ENCODE data around the gene ATAD1.
"Not testable (repeated sequence)": the region's sequence is repeated elsewhere in the genome, so short reads cannot be mapped to it uniquely, and the experiment has no call there.

ATAD1 gene

DNA sequence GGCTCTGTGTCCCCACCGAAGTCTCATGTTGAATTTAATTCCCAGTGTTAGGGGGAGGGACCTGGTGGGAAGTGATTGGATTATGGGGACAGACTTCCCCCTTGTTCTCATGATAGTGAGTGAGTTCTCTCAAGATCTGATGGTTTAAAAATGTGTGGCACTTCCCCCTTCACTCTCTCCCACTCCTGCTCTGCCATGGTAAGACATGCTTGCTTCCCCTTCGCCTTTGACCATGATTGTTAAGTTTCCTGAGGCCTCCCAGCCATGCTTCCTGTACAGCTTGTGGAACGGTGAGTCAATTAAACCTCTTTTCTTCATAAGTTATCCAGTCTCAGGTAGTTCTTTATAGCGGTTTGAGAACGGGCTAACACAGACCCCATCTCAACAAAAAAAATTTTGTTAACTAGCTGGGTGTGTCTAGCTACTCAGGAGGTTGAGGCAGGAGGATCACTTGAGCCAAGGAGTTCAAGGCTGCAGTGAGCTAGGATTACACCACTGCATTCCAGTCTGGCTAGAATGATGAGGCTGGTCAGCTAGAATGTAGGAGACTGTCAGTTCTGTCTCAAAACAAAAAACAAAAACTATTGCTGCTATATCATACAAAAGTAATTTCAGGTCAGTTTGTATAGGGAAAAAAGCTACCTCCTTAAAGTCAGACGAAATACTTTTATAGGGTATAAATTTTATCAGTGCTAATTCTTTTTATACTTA is 57.7 kb downstream of the ATAD1 start:
- H3K36me3 ChIP-seq (ENCODE audit: insufficient read depth, low read length): no peaks in the 10 kb centered on the region
- H3K9ac ChIP-seq (ENCODE audit: insufficient read length): no peak overlapping the region
- no peak for TF ChIP-seq EZH2 (IDR thresholded peaks at IDR 0.05)
- no peak for TF ChIP-seq POLR2AphosphoS5 (IDR thresholded peaks at IDR 0.05; ENCODE audit: borderline replicate concordance, low read depth, low read length)
- TF ChIP-seq FOXP2 (optimal IDR thresholded peaks at IDR 0.05; ENCODE audit: control extremely low read depth, extremely low read length, insufficient read depth): no peak
- no peak overlapping the region for H3K27ac ChIP-seq
- H3K9me3 ChIP-seq (ENCODE audit: low read depth, low read length): no peaks in the 10 kb centered on the region
- no peak overlapping the region for H3K4me3 ChIP-seq
- DNase-seq (ENCODE audit: low read depth, low spot score): no peak

- H3K36me3 ChIP-seq (ENCODE audit: insufficient read depth, low read length): peaks cover 3% of the 10 kb centered on the region; the same call in 1 of the 2 replicates
- H3K9me3 ChIP-seq (ENCODE audit: low read depth, low read length): no peaks in the 10 kb centered on the region
- no peak for TF ChIP-seq EZH2 (IDR thresholded peaks at IDR 0.05)
- TF ChIP-seq FOXP2 (optimal IDR thresholded peaks at IDR 0.05; ENCODE audit: control extremely low read depth, extremely low read length, insufficient read depth): no peak
- no peak for TF ChIP-seq POLR2AphosphoS5 (IDR thresholded peaks at IDR 0.05; ENCODE audit: borderline replicate concordance, low read depth, low read length)
- no peak overlapping the region for H3K4me3 ChIP-seq
- no peak overlapping the region for H3K27ac ChIP-seq
- H3K9ac ChIP-seq (ENCODE audit: insufficient read length): no peak overlapping the region
- no peak for DNase-seq (ENCODE audit: low read depth, low spot score)
Measured at GRCh38 chr10:87759551-87759950, 58.5 kb downstream of the ATAD1 start.

GRCh38 chr10:87757685-87758084 is 60.3 kb downstream of the ATAD1 start:
- TF ChIP-seq FOXP2 (optimal IDR thresholded peaks at IDR 0.05; ENCODE audit: control extremely low read depth, extremely low read length, insufficient read depth) (no peak), EZH2 (IDR thresholded peaks at IDR 0.05) (no peak), POLR2AphosphoS5 (IDR thresholded peaks at IDR 0.05; ENCODE audit: borderline replicate concordance, low read depth, low read length) (no peak)
- H3K9ac ChIP-seq (ENCODE audit: insufficient read length): no peak overlapping the region
- H3K9me3 ChIP-seq (ENCODE audit: low read depth, low read length): no peaks in the 10 kb centered on the region
- peaks cover 3% of the 10 kb centered on the region; the same call in 1 of the 2 replicates for H3K36me3 ChIP-seq (ENCODE audit: insufficient read depth, low read length)
- H3K27ac ChIP-seq: no peak overlapping the region
- H3K4me3 ChIP-seq: no peak overlapping the region
- DNase-seq (ENCODE audit: low read depth, low spot score): no peak

- DNase-seq (ENCODE audit: low read depth, low spot score): no peak
- no peaks in the 10 kb centered on the region for H3K9me3 ChIP-seq (ENCODE audit: low read depth, low read length)
- H3K27ac ChIP-seq: no peak overlapping the region
- TF ChIP-seq EZH2 (IDR thresholded peaks at IDR 0.05): no peak
- TF ChIP-seq FOXP2 (optimal IDR thresholded peaks at IDR 0.05; ENCODE audit: control extremely low read depth, extremely low read length, insufficient read depth): no peak
- TF ChIP-seq POLR2AphosphoS5 (IDR thresholded peaks at IDR 0.05; ENCODE audit: borderline replicate concordance, low read depth, low read length): no peak
- H3K9ac ChIP-seq (ENCODE audit: insufficient read length): no peak overlapping the region
- peaks cover 3% of the 10 kb centered on the region; the same call in 1 of the 2 replicates for H3K36me3 ChIP-seq (ENCODE audit: insufficient read depth, low read length)
- H3K4me3 ChIP-seq: no peak overlapping the region
Measured at GRCh38 chr10:87753995-87754866, 63.8 kb downstream of the ATAD1 start.

DNA sequence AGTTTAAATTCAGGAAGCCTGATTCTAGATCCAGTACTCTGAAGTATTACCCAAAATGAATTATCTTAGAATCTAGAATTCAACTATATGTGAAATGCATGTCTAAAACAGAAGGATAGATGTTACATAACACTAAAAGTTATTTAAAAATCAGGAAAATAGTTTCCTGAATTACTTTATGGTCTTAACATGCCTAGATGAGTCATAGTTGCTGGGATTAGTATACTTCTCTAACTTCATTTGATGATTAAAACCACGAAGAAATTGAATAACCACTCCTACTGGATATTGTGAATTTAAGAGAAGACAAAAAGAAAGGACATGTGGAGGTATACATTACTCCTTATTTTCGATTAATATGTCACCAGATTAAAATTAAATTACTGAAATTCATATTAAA is 65.5 kb downstream of the ATAD1 start:
- DNase-seq (ENCODE audit: low read depth, low spot score): no peak
- Histone ChIP-seq H3K9ac (ENCODE audit: insufficient read length) (no peak overlapping the region), H3K27ac (no peak overlapping the region), H3K36me3 (ENCODE audit: insufficient read depth, low read length) (peaks cover 3% of the 10 kb centered on the region; the same call in 1 of the 2 replicates), H3K4me3 (no peak overlapping the region), H3K9me3 (ENCODE audit: low read depth, low read length) (no peaks in the 10 kb centered on the region)
- TF ChIP-seq POLR2AphosphoS5 (IDR thresholded peaks at IDR 0.05; ENCODE audit: borderline replicate concordance, low read depth, low read length): no peak
- no peak for TF ChIP-seq FOXP2 (optimal IDR thresholded peaks at IDR 0.05; ENCODE audit: control extremely low read depth, extremely low read length, insufficient read depth)
- TF ChIP-seq EZH2 (IDR thresholded peaks at IDR 0.05): no peak

GRCh38 chr10:87751274-87751673 is 66.8 kb downstream of the ATAD1 start:
- H3K4me3 ChIP-seq: no peak overlapping the region
- no peaks in the 10 kb centered on the region for H3K9me3 ChIP-seq (ENCODE audit: low read depth, low read length)
- no peak for TF ChIP-seq FOXP2 (optimal IDR thresholded peaks at IDR 0.05; ENCODE audit: control extremely low read depth, extremely low read length, insufficient read depth)
- no peak for TF ChIP-seq EZH2 (IDR thresholded peaks at IDR 0.05)
- TF ChIP-seq POLR2AphosphoS5 (IDR thresholded peaks at IDR 0.05; ENCODE audit: borderline replicate concordance, low read depth, low read length): no peak
- DNase-seq (ENCODE audit: low read depth, low spot score): no peak
- H3K9ac ChIP-seq (ENCODE audit: insufficient read length): no peak overlapping the region
- peaks cover 3% of the 10 kb centered on the region; the same call in 1 of the 2 replicates for H3K36me3 ChIP-seq (ENCODE audit: insufficient read depth, low read length)
- no peak overlapping the region for H3K27ac ChIP-seq

DNA sequence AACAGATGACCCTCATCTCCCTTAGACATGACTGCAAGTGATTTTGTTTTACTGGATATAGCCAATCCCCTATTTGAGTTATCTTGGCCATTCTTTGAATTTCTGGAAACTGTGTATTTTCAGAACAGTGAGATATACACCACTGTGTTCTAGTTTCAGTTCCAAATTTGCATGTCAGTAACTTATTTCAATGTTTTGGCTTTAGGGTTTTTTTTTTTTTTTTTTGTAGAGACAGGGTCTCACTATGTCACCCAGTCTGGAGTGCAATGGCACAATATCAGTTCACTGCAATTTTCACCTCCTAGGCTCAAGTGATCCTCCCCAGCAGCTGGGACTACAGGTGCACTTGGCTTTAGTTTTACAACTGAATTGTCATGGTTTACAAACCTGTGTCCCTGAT is 67.2 kb downstream of the ATAD1 start:
- Histone ChIP-seq H3K36me3 (ENCODE audit: insufficient read depth, low read length) (peaks cover 3% of the 10 kb centered on the region; the same call in 1 of the 2 replicates), H3K4me3 (no peak overlapping the region), H3K9me3 (ENCODE audit: low read depth, low read length) (no peaks in the 10 kb centered on the region), H3K9ac (ENCODE audit: insufficient read length) (no peak overlapping the region), H3K27ac (no peak overlapping the region)
- no peak for DNase-seq (ENCODE audit: low read depth, low spot score)
- TF ChIP-seq EZH2 (IDR thresholded peaks at IDR 0.05) (no peak), FOXP2 (optimal IDR thresholded peaks at IDR 0.05; ENCODE audit: control extremely low read depth, extremely low read length, insufficient read depth) (no peak), POLR2AphosphoS5 (IDR thresholded peaks at IDR 0.05; ENCODE audit: borderline replicate concordance, low read depth, low read length) (no peak)

GRCh38 chr10:87750001-87750671 is 67.9 kb downstream of the ATAD1 start:
- DNase-seq (ENCODE audit: low read depth, low spot score): no peak
- Histone ChIP-seq H3K36me3 (ENCODE audit: insufficient read depth, low read length) (peaks cover 3% of the 10 kb centered on the region; the same call in 1 of the 2 replicates), H3K9ac (ENCODE audit: insufficient read length) (no peak overlapping the region), H3K27ac (no peak overlapping the region), H3K9me3 (ENCODE audit: low read depth, low read length) (no peaks in the 10 kb centered on the region), H3K4me3 (no peak overlapping the region)
- TF ChIP-seq EZH2 (IDR thresholded peaks at IDR 0.05) (no peak), FOXP2 (optimal IDR thresholded peaks at IDR 0.05; ENCODE audit: control extremely low read depth, extremely low read length, insufficient read depth) (no peak), POLR2AphosphoS5 (IDR thresholded peaks at IDR 0.05; ENCODE audit: borderline replicate concordance, low read depth, low read length) (no peak)

GRCh38 chr10:87748244-87748643 is 69.8 kb downstream of the ATAD1 start:
- not testable (repeated sequence) for H3K4me3 ChIP-seq; H3K9ac ChIP-seq (ENCODE audit: insufficient read length); H3K27ac ChIP-seq; H3K36me3 ChIP-seq (ENCODE audit: insufficient read depth, low read length); DNase-seq (ENCODE audit: low read depth, low spot score); H3K9me3 ChIP-seq (ENCODE audit: low read depth, low read length)

Data from SK-N-MC (cell line).